ENCODE results near the gene LRRC4C. TPM values are rescaled to one million over a fixed set of nuclear protein-coding genes. Genes with fewer than 3 reads are reported as not detected.

LRRC4C gene
- polyA plus RNA-seq, 1 donor = 3.9 TPM

DNA sequence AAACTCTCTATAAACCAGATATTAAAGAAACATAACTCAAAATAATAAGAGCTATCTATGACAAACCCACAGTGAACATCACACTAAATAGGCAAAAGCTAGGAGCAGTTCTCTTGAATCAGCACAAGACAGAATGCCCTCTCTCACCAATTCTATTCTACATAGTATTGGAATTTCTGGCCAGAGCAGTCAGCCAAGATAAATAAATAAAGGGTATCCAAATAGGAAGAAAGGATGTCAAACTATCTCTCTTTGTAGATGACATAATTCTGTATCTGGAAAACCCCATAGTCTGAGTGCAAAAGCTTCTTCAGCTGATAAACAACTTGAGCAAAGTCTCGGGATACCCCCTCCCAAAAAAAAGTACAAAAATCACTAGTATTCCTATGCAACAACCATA, 359.8 kb downstream of the LRRC4C start:
- WGBS (ENCODE audit: insufficient coverage, low lambda C conversion rate) = no CpG with 5 or more reads among the region's 1 CpG
- no peak for DNase-seq
- Histone ChIP-seq H3K36me3 (ENCODE audit: control insufficient read depth, insufficient read depth, low read length) (no peaks in the 10 kb centered on the region), H3K27me3 (ENCODE audit: control insufficient read depth, insufficient read depth, low read length) (no peaks in the 10 kb centered on the region), H3K9me3 (ENCODE audit: control insufficient read depth, low read depth, low read length) (no peaks in the 10 kb centered on the region), H3K4me3 (ENCODE audit: low read length) (no peak overlapping the region), H3K27ac (ENCODE audit: low read length) (no peak overlapping the region), H3K4me1 (ENCODE audit: control insufficient read depth, insufficient read depth, low read length) (no peaks in the 10 kb centered on the region)

DNA sequence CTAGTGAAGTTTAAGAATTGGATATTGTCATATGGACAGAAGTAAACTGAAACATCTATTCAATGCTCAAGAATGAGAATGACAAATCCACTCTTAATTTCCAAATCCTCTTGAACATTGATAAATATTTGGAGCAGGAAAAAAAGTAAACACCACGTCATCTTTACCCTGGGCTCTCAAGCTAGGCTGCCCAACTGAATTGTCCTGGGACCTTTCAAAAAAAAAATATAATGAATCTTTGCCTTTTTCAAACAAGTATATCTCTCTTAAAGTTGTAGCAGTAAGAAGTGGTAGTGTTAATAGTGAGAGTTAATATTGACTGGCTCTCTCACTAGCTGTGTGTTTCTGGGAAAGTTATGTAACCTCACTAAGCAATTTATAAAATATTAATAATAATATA, 374.3 kb downstream of the LRRC4C start:
- no peak for DNase-seq
- H3K27ac ChIP-seq (ENCODE audit: low read length) = no peak overlapping the region
- no peaks in the 10 kb centered on the region for H3K4me1 ChIP-seq (ENCODE audit: control insufficient read depth, insufficient read depth, low read length)
- WGBS (ENCODE audit: insufficient coverage, low lambda C conversion rate) = 14% methylated on average over 1 of the region's 1 CpG
- H3K27me3 ChIP-seq (ENCODE audit: control insufficient read depth, insufficient read depth, low read length) = no peaks in the 10 kb centered on the region
- no peak overlapping the region for H3K4me3 ChIP-seq (ENCODE audit: low read length)
- no peaks in the 10 kb centered on the region for H3K9me3 ChIP-seq (ENCODE audit: control insufficient read depth, low read depth, low read length)
- H3K36me3 ChIP-seq (ENCODE audit: control insufficient read depth, insufficient read depth, low read length) = no peaks in the 10 kb centered on the region

DNA sequence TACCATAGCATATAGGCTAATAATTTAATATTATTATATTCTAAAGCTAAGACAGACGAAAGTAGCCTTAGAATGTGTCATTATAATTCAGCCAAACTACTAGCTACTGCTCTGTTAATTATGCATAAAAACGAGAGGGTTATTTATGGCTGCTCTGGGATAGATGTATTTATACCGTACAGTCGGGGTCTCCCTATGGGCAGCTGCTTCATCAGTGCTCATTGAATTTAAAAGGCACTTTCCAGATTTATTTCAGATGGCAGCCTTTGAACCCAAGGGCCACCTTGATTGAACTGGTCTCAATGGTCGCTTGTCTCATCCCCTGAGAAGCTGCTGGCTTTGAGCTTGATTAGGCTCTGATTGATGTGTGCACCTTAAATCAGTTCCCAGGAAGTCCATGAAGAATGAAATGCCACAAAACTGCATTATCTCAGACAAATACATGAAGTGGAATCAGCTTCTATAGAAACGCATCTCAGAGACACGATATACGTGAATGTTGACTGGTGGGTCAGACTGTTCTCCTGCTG, 377.6 kb downstream of the LRRC4C start:
- Histone ChIP-seq H3K9me3 (ENCODE audit: control insufficient read depth, low read depth, low read length) (no peaks in the 10 kb centered on the region), H3K36me3 (ENCODE audit: control insufficient read depth, insufficient read depth, low read length) (no peaks in the 10 kb centered on the region), H3K27me3 (ENCODE audit: control insufficient read depth, insufficient read depth, low read length) (no peaks in the 10 kb centered on the region), H3K4me3 (ENCODE audit: low read length) (no peak overlapping the region), H3K4me1 (ENCODE audit: control insufficient read depth, insufficient read depth, low read length) (no peaks in the 10 kb centered on the region), H3K27ac (ENCODE audit: low read length) (no peak overlapping the region)
- WGBS (ENCODE audit: insufficient coverage, low lambda C conversion rate) = no CpG with 5 or more reads among the region's 8 CpGs
- no peak for DNase-seq

DNA sequence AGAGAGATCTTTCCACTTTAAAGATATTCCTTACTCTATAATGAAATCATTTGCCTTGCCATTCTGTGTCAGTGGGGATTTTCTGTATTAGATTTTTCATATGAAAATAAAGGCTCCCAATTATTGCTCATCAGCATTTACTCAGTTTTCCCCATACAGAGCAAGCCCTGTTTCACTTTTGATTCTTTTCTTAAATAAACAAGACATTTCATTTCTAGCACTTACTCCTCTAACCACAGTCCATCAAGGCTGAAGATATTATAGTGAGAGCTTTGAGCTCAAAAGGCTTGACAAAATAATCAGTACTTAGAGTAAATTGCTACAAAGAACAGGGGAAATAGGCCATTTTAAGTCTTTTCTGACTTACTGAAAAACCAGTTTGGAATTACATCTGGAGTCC, 385.1 kb downstream of the LRRC4C start:
- Histone ChIP-seq H3K4me1 (ENCODE audit: control insufficient read depth, insufficient read depth, low read length) (no peaks in the 10 kb centered on the region), H3K27ac (ENCODE audit: low read length) (no peak overlapping the region), H3K4me3 (ENCODE audit: low read length) (no peak overlapping the region), H3K27me3 (ENCODE audit: control insufficient read depth, insufficient read depth, low read length) (no peaks in the 10 kb centered on the region), H3K9me3 (ENCODE audit: control insufficient read depth, low read depth, low read length) (no peaks in the 10 kb centered on the region), H3K36me3 (ENCODE audit: control insufficient read depth, insufficient read depth, low read length) (no peaks in the 10 kb centered on the region)
- DNase-seq = no peak

DNA sequence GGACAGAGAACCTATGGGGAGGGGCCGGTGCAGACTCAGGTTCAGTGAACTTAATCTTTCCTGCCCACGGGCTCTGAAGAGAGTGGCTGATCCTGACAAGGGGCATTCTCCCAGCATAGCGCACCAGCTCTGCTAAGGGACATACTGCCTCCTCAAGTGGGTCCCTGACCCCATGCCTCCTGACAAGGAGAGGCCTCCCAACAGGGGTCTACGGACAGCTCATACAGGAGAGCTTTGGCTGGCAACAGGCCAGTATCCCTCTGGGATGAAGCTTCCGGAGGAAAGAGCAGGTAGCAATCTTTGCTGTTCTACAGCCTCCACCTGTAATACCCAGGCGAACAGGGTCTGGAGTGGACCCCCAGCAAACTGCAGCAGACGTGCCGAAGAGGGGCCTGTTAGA, 394.0 kb downstream of the LRRC4C start:
- no peaks in the 10 kb centered on the region for H3K9me3 ChIP-seq (ENCODE audit: control insufficient read depth, low read depth, low read length)
- WGBS (ENCODE audit: insufficient coverage, low lambda C conversion rate) = no CpG with 5 or more reads among the region's 8 CpGs
- no peaks in the 10 kb centered on the region for H3K4me1 ChIP-seq (ENCODE audit: control insufficient read depth, insufficient read depth, low read length)
- no peak for DNase-seq
- no peaks in the 10 kb centered on the region for H3K27me3 ChIP-seq (ENCODE audit: control insufficient read depth, insufficient read depth, low read length)
- H3K4me3 ChIP-seq (ENCODE audit: low read length) = no peak overlapping the region
- H3K36me3 ChIP-seq (ENCODE audit: control insufficient read depth, insufficient read depth, low read length) = no peaks in the 10 kb centered on the region
- no peak overlapping the region for H3K27ac ChIP-seq (ENCODE audit: low read length)

DNA sequence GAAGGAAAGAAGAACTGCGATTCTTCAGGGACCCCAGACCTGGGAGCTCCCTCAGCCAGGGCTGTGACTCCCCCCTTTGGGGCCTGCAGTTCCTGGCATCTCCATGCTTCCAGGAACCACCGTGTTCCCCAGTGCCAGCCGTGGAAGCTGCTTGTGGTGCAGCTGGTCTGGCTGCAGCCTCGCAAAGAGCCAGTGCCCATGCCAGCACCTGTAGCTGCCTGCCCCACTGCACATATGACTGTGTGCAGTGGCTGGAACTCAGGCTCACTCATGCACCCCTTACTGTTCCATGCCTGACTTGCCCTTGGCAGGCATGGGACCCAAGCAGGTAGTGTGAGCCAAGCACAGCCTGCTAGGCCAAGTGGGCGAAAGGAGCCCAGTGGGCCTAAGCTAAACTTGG, 401.3 kb downstream of the LRRC4C start:
- no peaks in the 10 kb centered on the region for H3K4me1 ChIP-seq (ENCODE audit: control insufficient read depth, insufficient read depth, low read length)
- no peak overlapping the region for H3K4me3 ChIP-seq (ENCODE audit: low read length)
- H3K36me3 ChIP-seq (ENCODE audit: control insufficient read depth, insufficient read depth, low read length) = no peaks in the 10 kb centered on the region
- H3K27me3 ChIP-seq (ENCODE audit: control insufficient read depth, insufficient read depth, low read length) = no peaks in the 10 kb centered on the region
- no CpG with 5 or more reads among the region's 5 CpGs for WGBS (ENCODE audit: insufficient coverage, low lambda C conversion rate)
- H3K27ac ChIP-seq (ENCODE audit: low read length) = no peak overlapping the region
- DNase-seq = no peak
- no peaks in the 10 kb centered on the region for H3K9me3 ChIP-seq (ENCODE audit: control insufficient read depth, low read depth, low read length)

DNA sequence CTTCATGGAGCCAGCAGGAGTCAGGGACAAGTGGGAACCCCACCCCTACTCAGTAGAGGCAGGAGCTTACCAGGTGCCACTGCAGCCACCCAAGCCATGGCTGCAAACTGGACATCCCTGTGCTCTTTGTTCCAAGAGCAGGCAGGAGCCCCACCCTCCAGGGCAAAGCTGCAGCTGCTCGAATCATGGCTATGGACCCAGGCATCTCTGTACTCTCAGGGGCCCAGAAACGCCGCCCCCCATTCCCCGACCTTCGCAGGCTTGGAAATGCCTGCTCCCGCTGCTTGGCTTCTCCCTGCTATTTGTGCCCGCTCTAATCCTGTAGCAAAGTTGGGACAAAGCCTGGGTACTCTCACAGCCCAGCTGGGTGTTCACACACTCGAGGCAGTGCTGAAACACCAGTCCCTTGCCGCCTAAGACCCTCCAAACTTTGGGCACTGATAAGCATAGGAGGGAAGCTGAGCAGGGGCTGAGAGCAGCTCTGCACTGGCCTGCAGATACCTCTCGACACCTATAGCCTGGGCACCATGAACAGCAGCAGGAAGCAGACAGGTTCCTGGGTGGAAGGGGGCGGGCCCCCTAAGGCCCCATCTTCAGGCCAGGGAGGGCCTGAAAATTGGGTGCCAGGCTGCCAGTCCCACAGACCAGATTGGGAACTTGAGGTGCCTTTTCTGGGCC, 402.4 kb downstream of the LRRC4C start:
- Histone ChIP-seq H3K9me3 (ENCODE audit: control insufficient read depth, low read depth, low read length) (no peaks in the 10 kb centered on the region), H3K27me3 (ENCODE audit: control insufficient read depth, insufficient read depth, low read length) (no peaks in the 10 kb centered on the region), H3K4me1 (ENCODE audit: control insufficient read depth, insufficient read depth, low read length) (no peaks in the 10 kb centered on the region), H3K4me3 (ENCODE audit: low read length) (no peak overlapping the region), H3K36me3 (ENCODE audit: control insufficient read depth, insufficient read depth, low read length) (no peaks in the 10 kb centered on the region), H3K27ac (ENCODE audit: low read length) (no peak overlapping the region)
- no peak for DNase-seq
- WGBS (ENCODE audit: insufficient coverage, low lambda C conversion rate) = no CpG with 5 or more reads among the region's 11 CpGs

DNA sequence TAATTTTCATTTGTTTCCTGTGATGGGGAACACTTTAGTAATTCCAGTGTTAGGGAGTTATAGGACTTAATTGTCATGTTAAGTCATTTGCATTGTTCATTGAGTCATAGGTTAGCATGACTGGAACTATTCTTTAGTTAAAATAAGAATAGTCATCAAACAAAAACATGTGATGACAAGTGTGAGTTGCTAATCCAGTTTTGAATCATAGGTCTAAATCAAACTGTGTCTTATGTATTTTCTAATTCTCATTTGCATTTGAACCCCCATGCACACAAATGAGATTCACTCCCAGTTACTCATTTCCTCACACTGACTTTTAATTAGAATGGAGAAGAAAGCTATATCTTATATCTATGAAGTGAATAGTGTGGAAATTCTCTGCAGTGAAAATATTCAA, 405.6 kb downstream of the LRRC4C start:
- H3K9me3 ChIP-seq (ENCODE audit: control insufficient read depth, low read depth, low read length) = no peaks in the 10 kb centered on the region
- no peak overlapping the region for H3K27ac ChIP-seq (ENCODE audit: low read length)
- DNase-seq = no peak
- no peak overlapping the region for H3K4me3 ChIP-seq (ENCODE audit: low read length)
- no peaks in the 10 kb centered on the region for H3K4me1 ChIP-seq (ENCODE audit: control insufficient read depth, insufficient read depth, low read length)
- no peaks in the 10 kb centered on the region for H3K27me3 ChIP-seq (ENCODE audit: control insufficient read depth, insufficient read depth, low read length)
- no peaks in the 10 kb centered on the region for H3K36me3 ChIP-seq (ENCODE audit: control insufficient read depth, insufficient read depth, low read length)

DNA sequence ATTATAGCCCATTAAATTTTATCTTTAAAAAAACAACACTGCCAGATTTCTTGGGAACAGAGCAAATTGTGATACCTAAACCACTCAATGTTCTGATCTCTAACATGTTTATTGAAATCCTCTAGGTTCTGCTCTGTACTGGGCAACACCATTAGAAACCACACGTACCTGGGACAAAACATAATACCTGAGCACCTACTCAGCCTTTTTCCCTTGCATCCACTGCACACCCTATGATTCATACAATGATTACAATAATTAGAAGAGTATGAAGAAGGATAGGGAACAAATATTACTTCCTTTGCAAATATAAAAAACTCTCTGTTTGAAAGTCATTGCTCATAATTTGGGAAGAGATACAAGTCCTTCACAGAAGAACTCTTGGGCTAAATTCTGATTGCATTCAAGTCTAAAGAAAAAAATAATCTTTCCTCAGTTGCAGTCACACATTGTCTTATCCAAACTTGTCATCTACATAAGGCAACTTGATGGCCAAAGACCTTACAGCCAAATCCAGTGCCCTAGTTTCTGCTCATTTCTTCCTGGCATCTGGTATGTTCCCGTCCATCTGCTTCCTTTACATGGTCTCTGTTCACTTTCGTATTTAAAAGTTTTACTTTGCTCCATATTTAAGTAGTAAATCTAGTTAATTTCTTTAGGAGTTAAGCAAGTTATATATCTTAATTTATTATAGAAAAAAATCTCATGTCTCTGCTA, 407.4 kb downstream of the LRRC4C start:
- WGBS (ENCODE audit: insufficient coverage, low lambda C conversion rate) = 87% methylated on average over 3 of the region's 3 CpGs
- H3K27ac ChIP-seq (ENCODE audit: low read length) = no peak overlapping the region
- DNase-seq = no peak
- H3K4me1 ChIP-seq (ENCODE audit: control insufficient read depth, insufficient read depth, low read length) = no peaks in the 10 kb centered on the region
- H3K9me3 ChIP-seq (ENCODE audit: control insufficient read depth, low read depth, low read length) = no peaks in the 10 kb centered on the region
- H3K4me3 ChIP-seq (ENCODE audit: low read length) = no peak overlapping the region
- H3K36me3 ChIP-seq (ENCODE audit: control insufficient read depth, insufficient read depth, low read length) = no peaks in the 10 kb centered on the region
- H3K27me3 ChIP-seq (ENCODE audit: control insufficient read depth, insufficient read depth, low read length) = no peaks in the 10 kb centered on the region

DNA sequence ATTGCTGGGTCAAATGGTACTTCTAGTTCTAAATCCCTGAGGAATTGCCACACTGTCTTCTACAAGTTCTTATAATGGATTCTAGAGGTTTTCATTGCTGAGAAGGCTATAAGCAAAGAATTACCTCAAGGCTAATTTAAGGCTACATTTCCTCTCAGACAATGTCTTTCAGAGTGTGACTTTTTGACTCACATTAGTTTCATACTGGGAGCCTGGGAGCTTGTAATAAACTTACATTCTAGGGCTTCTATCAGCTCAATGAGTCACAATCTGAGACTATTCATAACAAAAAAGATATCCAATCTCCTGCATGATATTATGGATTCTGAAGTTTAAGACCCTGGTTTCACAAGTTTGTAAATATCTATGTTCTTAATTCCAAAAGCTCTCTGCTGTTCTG, 408.7 kb downstream of the LRRC4C start:
- no peaks in the 10 kb centered on the region for H3K9me3 ChIP-seq (ENCODE audit: control insufficient read depth, low read depth, low read length)
- no peaks in the 10 kb centered on the region for H3K27me3 ChIP-seq (ENCODE audit: control insufficient read depth, insufficient read depth, low read length)
- no peaks in the 10 kb centered on the region for H3K4me1 ChIP-seq (ENCODE audit: control insufficient read depth, insufficient read depth, low read length)
- no peak overlapping the region for H3K27ac ChIP-seq (ENCODE audit: low read length)
- no peaks in the 10 kb centered on the region for H3K36me3 ChIP-seq (ENCODE audit: control insufficient read depth, insufficient read depth, low read length)
- H3K4me3 ChIP-seq (ENCODE audit: low read length) = no peak overlapping the region
- no peak for DNase-seq

DNA sequence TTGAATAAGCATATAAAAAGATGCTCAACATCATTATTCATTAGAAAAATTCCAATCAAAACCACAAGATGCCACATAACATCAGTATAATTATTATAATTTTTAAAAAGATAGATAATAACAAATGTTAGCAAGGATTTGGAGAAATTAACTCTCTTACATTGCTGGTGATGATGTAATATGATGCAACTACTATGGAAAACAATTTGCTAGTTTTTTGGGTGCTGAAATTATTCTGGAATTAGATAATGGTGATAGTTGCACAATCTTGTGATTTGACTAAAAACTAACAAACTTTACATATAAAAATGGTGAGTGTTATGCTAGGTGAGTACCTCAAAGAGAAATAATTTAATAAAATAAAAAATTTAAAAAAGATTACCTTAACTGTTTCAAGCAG, 412.2 kb downstream of the LRRC4C start:
- Histone ChIP-seq H3K4me1 (ENCODE audit: control insufficient read depth, insufficient read depth, low read length) (no peaks in the 10 kb centered on the region), H3K27me3 (ENCODE audit: control insufficient read depth, insufficient read depth, low read length) (no peaks in the 10 kb centered on the region), H3K4me3 (ENCODE audit: low read length) (no peak overlapping the region), H3K36me3 (ENCODE audit: control insufficient read depth, insufficient read depth, low read length) (no peaks in the 10 kb centered on the region), H3K9me3 (ENCODE audit: control insufficient read depth, low read depth, low read length) (no peaks in the 10 kb centered on the region), H3K27ac (ENCODE audit: low read length) (no peak overlapping the region)
- no peak for DNase-seq

Data from large intestine (tissue), 3 donors.